Heart right ventricle (tissue), 16 donors: Measurements from ENCODE around the gene NRXN3. TPM values are rescaled to one million over a fixed set of nuclear protein-coding genes. Genes with fewer than 3 reads are reported as not detected.

ENCODE experiments used
- ATAC-seq, 8 donors: fragments of 200-7000 bp; cut with Tn5 transposase; one replicate each; pipeline ENCODE4 v1.9.1; 2020; ENCODE audit warnings: mild to moderate bottlenecking in 8 of 8, moderate library complexity in 8 of 8, moderate number of reproducible peaks in 1 of 8
- DNase-seq, 2 donors: peaks; one replicate each; pipeline ENCODE4 v3.0.0-alpha.2; 2020
- H3K27ac ChIP-seq, 10 donors: fragments of 200-600 bp; sonication (generic) in 2 of 10; one replicate each; pipeline versions ENCODE4 v1.5.0 to v1.8.0; 2020 to 2022; ENCODE audit warnings: mild to moderate bottlenecking in 3 of 10
- H3K27me3 ChIP-seq, 7 donors: fragments of 200-600 bp; one replicate each; pipeline ENCODE4 v1.8.0; 2021 to 2022; ENCODE audit warnings: mild to moderate bottlenecking in 2 of 7
- H3K36me3 ChIP-seq, 9 donors: fragments of 200-600 bp; sonication (generic) in 1 of 9; one replicate each; pipeline versions ENCODE4 v1.5.0 to v1.8.0; 2020 to 2022; ENCODE audit warnings: mild to moderate bottlenecking in 2 of 9
- H3K4me1 ChIP-seq, 9 donors: fragments of 200-600 bp; sonication (generic) in 1 of 9; one replicate each; pipeline versions ENCODE4 v1.5.0 to v1.8.0; 2020 to 2022; ENCODE audit warnings: mild to moderate bottlenecking in 4 of 9
- H3K4me3 ChIP-seq, 10 donors: fragments of 200-600 bp; sonication (generic) in 2 of 10; one replicate each; pipeline versions ENCODE4 v1.5.0 to v1.8.0; 2020 to 2022; ENCODE audit warnings: mild to moderate bottlenecking in 7 of 10, moderate library complexity in 2 of 10
- H3K9me3 ChIP-seq, 11 donors: fragments of 200-600 bp in 10 of 11; sonication (generic) in 2 of 11; one replicate each; pipeline versions ENCODE4 v1.5.0 to v1.8.0; 2013 to 2022; ENCODE audit warnings: mild to moderate bottlenecking in 2 of 11, control low read depth in 1 of 11, moderate library complexity in 1 of 11
- WGBS, 2 donors: extraction: QIAGEN DNeasy Blood & Tissue Kit; methylation state at CpG; one replicate each; pipeline ENCODE4 v1.1.7; 2013; ENCODE audit warnings: inconsistent platforms in 1 of 2; 5-methylcytosine and 5-hydroxymethylcytosine counted together
- intact Hi-C, 10 donors: fragments of 100-400 bp; cut with DNase I; formaldehyde crosslinking; loops; one replicate each; pipeline versions ENCODE4 v1.11.1 to v1.14.2; 2022
- polyA plus RNA-seq, 2 donors: library from polyadenylated mRNA; stranded (reverse); fragments of 200-250 nt; gene quantifications; one replicate each; pipeline ENCODE4 v1.2.3, GENCODE V29; 2013
- total RNA-seq, 10 donors: library from RNA; stranded (reverse); fragmentation: NEBNext Ultra II Directional in 3 of 10; extraction: Animal tissue kit (Norgen Biotek cat#: 25700) in 3 of 10; gene quantifications; one replicate each; pipeline versions ENCODE4 v1.2.1 to v1.2.4, GENCODE V29; 2021 to 2023
- TF ChIP-seq, protein P1 (sequence below), 9 donors: fragments of 200-600 bp; sonication (generic) in 2 of 9; IDR thresholded peaks; one replicate each; pipeline versions ENCODE4 v1.5.0 to v1.8.0; 2021 to 2022; ENCODE audit warnings: antibody characterized with exemption in 9 of 9, mild to moderate bottlenecking in 5 of 9, moderate library complexity in 1 of 9
- donor health status: Arrhythmogenic right ventricular cardiomyopathy.
- donor health status: ischemic (EF 13 %, LVEDD 7.1; RV severe dilation, severe dysfunction).
- donor health status: healthy with polysubstance abuse.
- donor health status: DM: no; HTN: yes; CAD: no.
- donor health status: DM: no; HTN: no; CAD: no.
- donor health status: ischemic (EF 25% LVEDD 6.9; RV normal size, moderate dysfunction).
- donor health status: ischemic (EF 25% LVEDD 5.7; RV mildly dilated, moderate dysfunction).
- donor health status: healthy.
- donor health status: DM: yes; HTN: yes; CAD: no.
- donor health status: Ischemic cardiomyopathy.
- donor health status: ischemic (EF 35%, LVEDD 5.7; RV mildly dilated, moderate dysfunction).
- donor health status: nonischemic (EF 11% LVEDD 7.7; RV severe dilation, severe dysfunction).
- donor health status: DM: yes; HTN: yes; CAD: no.
- donor health status: PGD.
- donor health status: ischemic (EF 29% LVEDD 5.4; RV normal size, mild dysfunction).
- donor health status: nonischemic (EF 23%, LVEDD 6.1; RV moderate dilation, normal function).

The NRXN3 gene
- total and polyA plus RNA-seq, 12 donors, result 0.23 to 1.8 (median 0.87) TPM

GRCh38 chr14:79573486-79573885 is 1403.3 kb downstream of the NRXN3 start:
- TF ChIP-seq, protein P1, sequence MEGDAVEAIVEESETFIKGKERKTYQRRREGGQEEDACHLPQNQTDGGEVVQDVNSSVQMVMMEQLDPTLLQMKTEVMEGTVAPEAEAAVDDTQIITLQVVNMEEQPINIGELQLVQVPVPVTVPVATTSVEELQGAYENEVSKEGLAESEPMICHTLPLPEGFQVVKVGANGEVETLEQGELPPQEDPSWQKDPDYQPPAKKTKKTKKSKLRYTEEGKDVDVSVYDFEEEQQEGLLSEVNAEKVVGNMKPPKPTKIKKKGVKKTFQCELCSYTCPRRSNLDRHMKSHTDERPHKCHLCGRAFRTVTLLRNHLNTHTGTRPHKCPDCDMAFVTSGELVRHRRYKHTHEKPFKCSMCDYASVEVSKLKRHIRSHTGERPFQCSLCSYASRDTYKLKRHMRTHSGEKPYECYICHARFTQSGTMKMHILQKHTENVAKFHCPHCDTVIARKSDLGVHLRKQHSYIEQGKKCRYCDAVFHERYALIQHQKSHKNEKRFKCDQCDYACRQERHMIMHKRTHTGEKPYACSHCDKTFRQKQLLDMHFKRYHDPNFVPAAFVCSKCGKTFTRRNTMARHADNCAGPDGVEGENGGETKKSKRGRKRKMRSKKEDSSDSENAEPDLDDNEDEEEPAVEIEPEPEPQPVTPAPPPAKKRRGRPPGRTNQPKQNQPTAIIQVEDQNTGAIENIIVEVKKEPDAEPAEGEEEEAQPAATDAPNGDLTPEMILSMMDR (IDR thresholded peaks at IDR 0.05), result no peak
- ATAC-seq, result no peak
- H3K4me3 ChIP-seq, result no peak overlapping the region
- no peaks in the 10 kb centered on the region for H3K36me3 ChIP-seq
- H3K27ac ChIP-seq, result no peak overlapping the region
- WGBS, 2 donors, result 78 to 81% methylated on average over 2 of the region's 2 CpGs
- no peak for DNase-seq
- no peaks in the 10 kb centered on the region for H3K9me3 ChIP-seq
- H3K27me3 ChIP-seq, result no peaks in the 10 kb centered on the region
- no peaks in the 10 kb centered on the region for H3K4me1 ChIP-seq
- intact Hi-C loops, result no loop called here

DNA sequence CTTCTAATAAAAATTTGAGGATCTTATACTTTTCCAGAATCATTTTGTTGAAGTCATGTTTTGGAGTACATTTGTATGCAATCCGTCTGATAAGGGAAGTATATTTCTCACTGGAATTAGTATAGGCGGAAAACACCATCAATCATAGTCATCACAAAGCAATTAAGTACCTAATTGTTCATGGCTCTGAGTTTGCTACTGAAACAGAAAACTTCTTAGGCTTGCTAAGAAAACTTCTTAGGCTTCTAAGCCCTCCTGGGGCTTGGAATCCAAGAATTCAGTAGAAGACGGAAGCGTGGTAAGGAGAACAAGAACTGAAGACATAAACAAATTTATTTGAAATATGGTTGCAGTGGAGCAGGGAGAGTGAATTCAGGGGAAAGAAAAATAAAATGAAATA is 1404.9 kb downstream of the NRXN3 start:
- Histone ChIP-seq H3K9me3 (no peaks in the 10 kb centered on the region), H3K4me3 (no peak overlapping the region), H3K27ac (no peak overlapping the region), H3K36me3 (no peaks in the 10 kb centered on the region), H3K27me3 (no peaks in the 10 kb centered on the region), H3K4me1 (no peaks in the 10 kb centered on the region)
- 77 to 81% methylated on average over 4 of the region's 4 CpGs for WGBS, 2 donors
- TF ChIP-seq, protein P1 (IDR thresholded peaks at IDR 0.05), result no peak
- no peak for DNase-seq
- ATAC-seq, result no peak
- intact Hi-C loops, result no loop called here

DNA sequence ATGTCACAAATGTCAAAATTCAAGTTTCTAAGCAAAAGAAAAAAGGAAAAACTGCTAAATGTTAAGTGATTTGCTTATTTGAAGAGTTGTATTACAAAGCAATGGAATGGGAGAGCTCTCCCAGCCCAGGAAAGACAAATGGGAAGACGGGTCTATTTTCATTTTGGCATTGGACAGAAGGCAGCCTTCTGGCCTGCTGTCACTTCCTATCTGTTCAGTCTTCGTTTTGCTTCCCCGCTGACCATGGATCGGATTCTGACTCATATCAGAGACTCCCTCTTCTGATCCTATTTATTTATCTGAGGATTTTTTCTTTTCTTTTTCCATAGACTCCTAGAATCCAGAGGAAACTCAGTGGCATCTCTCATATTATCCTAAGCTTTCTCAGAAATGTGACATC is 1406.3 kb downstream of the NRXN3 start:
- Histone ChIP-seq H3K4me3 (no peak overlapping the region), H3K27ac (no peak overlapping the region), H3K4me1 (no peaks in the 10 kb centered on the region), H3K36me3 (no peaks in the 10 kb centered on the region), H3K9me3 (no peaks in the 10 kb centered on the region), H3K27me3 (no peaks in the 10 kb centered on the region)
- WGBS, 2 donors, result 32 to 37% methylated on average over 4 of the region's 4 CpGs
- no peak for DNase-seq
- ATAC-seq, result no peak
- intact Hi-C loops, result no loop called here
- TF ChIP-seq, protein P1 (IDR thresholded peaks at IDR 0.05), result no peak

DNA sequence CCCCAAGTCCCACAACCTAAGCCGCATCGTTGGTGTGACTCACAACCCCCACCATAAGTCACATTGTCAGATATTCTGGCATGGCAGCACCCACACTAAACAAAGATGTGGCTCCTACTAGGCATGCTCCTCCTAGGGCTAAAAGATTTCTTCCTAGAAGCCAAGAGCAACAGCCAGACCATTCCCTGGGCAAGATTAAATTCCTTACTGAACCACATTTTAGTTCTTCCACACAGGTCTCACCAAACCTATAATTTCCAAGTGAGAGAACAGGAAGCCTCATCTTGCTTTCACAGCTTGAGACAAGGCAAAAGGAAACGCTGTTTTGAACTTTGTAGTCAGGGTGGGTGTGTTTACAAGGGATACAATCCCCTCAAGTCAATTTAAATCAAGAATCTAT is 1408.3 kb downstream of the NRXN3 start:
- 64 to 79% methylated on average over 3 of the region's 3 CpGs for WGBS, 2 donors

More for the DNA sequence above, 1408.3 kb downstream of the NRXN3 start:
- Histone ChIP-seq H3K4me1 (no peaks in the 10 kb centered on the region), H3K27ac (no peak overlapping the region), H3K27me3 (peaks cover 0 to 3% (median 0%) of the 10 kb centered on the region in 7 donors), H3K4me3 (no peak overlapping the region), H3K9me3 (no peaks in the 10 kb centered on the region), H3K36me3 (no peaks in the 10 kb centered on the region)
- ATAC-seq (no peak), DNase-seq (no peak)
- TF ChIP-seq, protein P1 (IDR thresholded peaks at IDR 0.05), result no peak
- intact Hi-C loops, result no loop called here
